GM23248 (cell line): Measurements from ENCODE around the gene STOML2. TPM values are rescaled to one million over a fixed set of nuclear protein-coding genes. Genes with fewer than 3 reads are reported as not detected.

Experiments used
- DNase-seq: peaks from one replicate; pipeline ENCODE4 v3.0.0-alpha.2; 2015
- H2AFZ ChIP-seq: fragments of 200-600 bp; sonication (generic); 2 replicates; pipeline ENCODE4 v1.6.1; 2016; ENCODE audit warnings: antibody characterized with exemption
- H3F3A ChIP-seq: fragments of 200-600 bp; sonication (generic); 2 replicates; pipeline ENCODE4 v1.6.1; 2016; ENCODE audit warnings: mild to moderate bottlenecking, antibody characterized with exemption, mixed run types; ENCODE audit not compliant: insufficient read depth
- H3K27ac ChIP-seq: fragments of 200-600 bp; sonication (generic); 2 replicates; pipeline ENCODE4 v1.5.1; 2016; ENCODE audit warnings: mild to moderate bottlenecking
- H3K27me3 ChIP-seq: fragments of 200-600 bp; sonication (generic); replicated peaks from 2 replicates; pipeline ENCODE4 v1.6.1; 2016; ENCODE audit warnings: mild to moderate bottlenecking; ENCODE audit not compliant: insufficient read depth
- H3K36me3 ChIP-seq: fragments of 200-600 bp; sonication (generic); 2 replicates; pipeline ENCODE4 v1.6.1; 2016; ENCODE audit warnings: low read depth, mild to moderate bottlenecking
- H3K4me1 ChIP-seq: fragments of 200-600 bp; sonication (generic); 2 replicates; pipeline ENCODE4 v1.6.1; 2016; ENCODE audit warnings: mild to moderate bottlenecking; ENCODE audit not compliant: insufficient read depth
- H3K4me2 ChIP-seq: fragments of 200-600 bp; sonication (generic); one replicate; pipeline ENCODE4 v1.6.1; 2016; ENCODE audit warnings: mild to moderate bottlenecking; ENCODE audit not compliant: unreplicated experiment
- H3K4me3 ChIP-seq: fragments of 200-600 bp; sonication (generic); 2 replicates; pipeline ENCODE4 v1.5.1; 2016; ENCODE audit warnings: mild to moderate bottlenecking
- H3K79me2 ChIP-seq: fragments of 200-600 bp; sonication (generic); 2 replicates; pipeline ENCODE4 v1.6.1; 2016; ENCODE audit warnings: mild to moderate bottlenecking; ENCODE audit not compliant: insufficient read depth
- H3K9ac ChIP-seq: fragments of 200-600 bp; sonication (generic); 2 replicates; pipeline ENCODE4 v1.6.1; 2016; ENCODE audit warnings: mild to moderate bottlenecking
- H3K9me2 ChIP-seq: fragments of 200-600 bp; sonication (generic); 2 replicates; pipeline ENCODE4 v1.6.1; 2016; ENCODE audit warnings: mixed run types, mild to moderate bottlenecking, moderate library complexity; ENCODE audit not compliant: insufficient read depth
- H3K9me3 ChIP-seq: fragments of 200-600 bp; sonication (generic); one replicate; pipeline ENCODE4 v1.6.1; 2017; ENCODE audit warnings: low read depth
- H4K20me1 ChIP-seq: fragments of 200-600 bp; sonication (generic); 2 replicates; pipeline ENCODE4 v1.6.0; 2016; ENCODE audit not compliant: insufficient read depth
- EZH2 ChIP-seq: fragments of 200-600 bp; sonication (generic); IDR thresholded peaks from 2 replicates; pipeline ENCODE4 v1.6.1; 2018; ENCODE audit warnings: antibody characterized with exemption, mild to moderate bottlenecking; ENCODE audit not compliant: insufficient read depth, poor library complexity, severe bottlenecking
- EZH2phosphoT487 ChIP-seq: fragments of 200-600 bp; sonication (generic); IDR thresholded peaks from 2 replicates; pipeline ENCODE4 v1.6.1; 2018; ENCODE audit warnings: antibody characterized with exemption, moderate library complexity, mild to moderate bottlenecking, low read depth; ENCODE audit not compliant: insufficient read depth
- WGBS, 2 experiments: methylation state at CpG; one replicate each; pipeline ENCODE4 v1.1.6; 2015 to 2017; ENCODE audit warnings: low lambda C conversion rate in 2 of 2, low coverage in 1 of 2; ENCODE audit errors: missing lambda C conversion rate in 2 of 2; 5-methylcytosine and 5-hydroxymethylcytosine counted together
- in situ Hi-C: fragments of 300-500 bp; cut with MboI; formaldehyde crosslinking; loops from 2 replicates; pipeline ENCODE4 v1.15.0; 2020
- polyA plus RNA-seq: library from polyadenylated mRNA; unstranded; fragments of >200 nt; fragmentation: Nextera tagmentation; extraction: Ambion mirVana; gene quantifications from 2 replicates; pipeline ENCODE4 v1.2.1, GENCODE V29; 2016
- total RNA-seq: library from RNA; depleted of rRNA; stranded (reverse); fragments of >200 nt; shearing (Covaris generic); gene quantifications from 2 replicates; pipeline ENCODE4 v1.2.3, GENCODE V29; 2014

The STOML2 gene
- total and polyA plus RNA-seq, 2 experiments from 2014 or later = 120 to 124 TPM

GRCh38 chr9:35114113-35114839 lies 11.3 kb upstream of the STOML2 start:
- Histone ChIP-seq H3K9me2 (no peaks in the 10 kb centered on the region), H3K36me3 (no peaks in the 10 kb centered on the region), H3F3A (peaks cover 46% of the 10 kb centered on the region), H3K27me3 (no peaks in the 10 kb centered on the region), H3K79me2 (peaks cover 34% of the 10 kb centered on the region), H4K20me1 (no peaks in the 10 kb centered on the region), H3K4me3 (peak overlapping the region; percentile 77), H3K27ac (peak overlapping the region; percentile 98), H3K9ac (peak overlapping the region; percentile 90), H3K4me2 (peak overlapping the region; percentile 92), H2AFZ (peak overlapping the region; percentile 92), H3K9me3 (no peaks in the 10 kb centered on the region), H3K4me1 (peaks cover 44% of the 10 kb centered on the region)
- DNase-seq = peak; percentile 98
- in situ Hi-C loops = loop anchor here (10.0 kb wide), 1 partner anchor 441 kb away; no protein-coding TSS in a partner anchor
- WGBS, 2 experiments = 0 to 1% methylated on average over 5 of the region's 5 CpGs
- no peak for TF ChIP-seq EZH2
- no peak for TF ChIP-seq EZH2phosphoT487

- WGBS, 2 experiments = 18 to 24% methylated on average over 3 of the region's 3 CpGs
- H4K20me1 ChIP-seq = no peaks in the 10 kb centered on the region
- peak overlapping the region; percentile 75 for H3K4me3 ChIP-seq
- H3K9ac ChIP-seq = peak overlapping the region; percentile 90
- H3K9me3 ChIP-seq = no peaks in the 10 kb centered on the region
- H3F3A ChIP-seq = peaks cover 40% of the 10 kb centered on the region
- H3K79me2 ChIP-seq = peaks cover 53% of the 10 kb centered on the region
- in situ Hi-C loops = loop anchor here (10.0 kb wide), 1 partner anchor 442 kb away; no protein-coding TSS in a partner anchor
- peak overlapping the region; percentile 26 for H2AFZ ChIP-seq
- peaks cover 41% of the 10 kb centered on the region for H3K4me1 ChIP-seq
- peak overlapping the region; percentile 98 for H3K4me2 ChIP-seq
- no peaks in the 10 kb centered on the region for H3K27me3 ChIP-seq
- DNase-seq = peak; percentile 95
- H3K36me3 ChIP-seq = 0 out of 2 replicates have a peak, but pooled peaks cover 6% of the 10 kb centered on the region
- peak overlapping the region; percentile 98 for H3K27ac ChIP-seq
- no peaks in the 10 kb centered on the region for H3K9me2 ChIP-seq
- TF ChIP-seq EZH2phosphoT487 (no peak), EZH2 (no peak)
Observed at GRCh38 chr9:35112257-35113020, 9.5 kb upstream of the STOML2 start.

DNA sequence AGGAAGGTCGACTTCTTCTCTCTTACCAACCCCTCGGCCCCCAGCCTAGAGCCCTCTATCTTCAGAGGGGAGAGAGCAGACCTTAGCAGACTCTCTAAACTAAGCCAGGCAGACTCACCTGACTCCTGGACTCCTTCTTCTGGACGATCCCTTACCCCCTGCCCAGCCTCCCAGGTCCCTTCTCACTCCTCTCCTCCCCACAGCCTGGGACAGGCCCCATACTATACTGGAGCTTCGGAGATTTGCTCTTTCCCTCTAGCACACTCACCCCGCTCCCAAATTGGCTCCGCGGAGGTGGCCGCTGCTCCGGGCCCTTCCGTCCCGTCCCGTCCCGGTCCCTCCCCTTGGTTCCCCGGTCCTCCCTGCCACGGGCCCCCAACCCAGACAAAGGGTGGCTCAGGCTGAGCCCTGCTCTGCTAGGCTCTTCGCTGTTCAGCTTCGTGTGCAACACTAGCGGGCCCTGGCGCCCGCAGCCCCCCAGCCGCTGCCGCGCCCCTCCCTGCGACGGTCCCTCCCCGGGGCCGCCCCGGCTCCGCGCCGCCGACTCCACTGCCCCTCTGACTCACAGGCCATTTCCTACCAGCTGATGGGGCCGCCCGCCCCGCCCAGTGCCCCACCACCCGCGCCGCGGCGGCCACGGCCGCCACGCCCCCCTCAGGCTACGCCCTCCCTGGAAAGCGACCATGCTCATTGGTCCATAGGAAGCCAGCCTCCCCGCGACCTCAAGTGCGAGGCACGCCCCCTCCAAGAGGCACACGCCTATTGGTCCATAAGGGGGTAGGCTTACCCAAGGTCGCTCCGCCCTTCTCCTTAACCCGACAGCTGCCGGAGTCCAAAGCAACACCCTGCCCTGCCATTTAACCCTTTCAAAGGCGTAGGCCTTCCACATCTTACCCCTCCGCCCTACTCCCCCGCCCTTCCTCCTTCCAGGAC lies 8.3 kb upstream of the STOML2 start:
- peaks cover 64% of the 10 kb centered on the region for H3K79me2 ChIP-seq

More for the DNA sequence above, 8.3 kb upstream of the STOML2 start:
- peak; percentile 100 for DNase-seq
- Histone ChIP-seq H3K9me2 (no peaks in the 10 kb centered on the region), H4K20me1 (no peaks in the 10 kb centered on the region), H3K4me2 (peak overlapping the region; percentile 98), H2AFZ (peak overlapping the region; percentile 67), H3K4me1 (peaks cover 39% of the 10 kb centered on the region), H3K9me3 (no peaks in the 10 kb centered on the region), H3K9ac (peak overlapping the region; percentile 95), H3K27me3 (no peaks in the 10 kb centered on the region), H3K27ac (peak overlapping the region; percentile 98), H3K36me3 (0 out of 2 replicates have a peak, but pooled peaks cover 13% of the 10 kb centered on the region), H3F3A (peaks cover 32% of the 10 kb centered on the region), H3K4me3 (peak overlapping the region; percentile 89)
- WGBS, 2 experiments = 0 to 1% methylated on average over 30 to 57 of the region's 57 CpGs
- in situ Hi-C loops = loop anchor here (10.0 kb wide), 1 partner anchor 444 kb away; no protein-coding TSS in a partner anchor
- TF ChIP-seq EZH2phosphoT487 (no peak), EZH2 (no peak)
